Mucosa of rectum (tissue), 2 donors: ENCODE data around the gene CNTN6.

Experiments
- H3K27ac ChIP-seq, 2 donors: one replicate each; pipeline ENCODE4 v1.7.0; 2013; ENCODE audit warnings: inconsistent platforms in 2 of 2, low read depth in 2 of 2, low read length in 2 of 2
- H3K27me3 ChIP-seq, 2 donors: one replicate each; pipeline ENCODE4 v1.7.0; 2013; ENCODE audit warnings: low read length in 2 of 2; ENCODE audit not compliant: control insufficient read depth in 2 of 2, insufficient read depth in 2 of 2
- H3K36me3 ChIP-seq, 2 donors: one replicate each; pipeline ENCODE4 v1.7.0; 2013; ENCODE audit warnings: low read length in 2 of 2; ENCODE audit not compliant: control insufficient read depth in 2 of 2, insufficient read depth in 2 of 2
- H3K4me1 ChIP-seq, 2 donors: one replicate each; pipeline ENCODE4 v1.7.0; 2013; ENCODE audit warnings: low read length in 2 of 2, mild to moderate bottlenecking in 1 of 2; ENCODE audit not compliant: control insufficient read depth in 2 of 2, insufficient read depth in 2 of 2
- H3K4me3 ChIP-seq, 2 donors: one replicate each; pipeline ENCODE4 v1.7.0; 2013; ENCODE audit warnings: low read length in 2 of 2
- H3K9ac ChIP-seq, 2 donors: one replicate each; pipeline ENCODE4 v1.7.0; 2013; ENCODE audit warnings: low read length in 2 of 2, low read depth in 1 of 2, mild to moderate bottlenecking in 1 of 2
- H3K9me3 ChIP-seq, 2 donors: one replicate each; pipeline ENCODE4 v1.7.0; 2013; ENCODE audit warnings: low read length in 2 of 2; ENCODE audit not compliant: control insufficient read depth in 2 of 2
- donor health status: healthy.
- donor health status: Normal muscosa, but diverticular disease.

Gene CNTN6

DNA sequence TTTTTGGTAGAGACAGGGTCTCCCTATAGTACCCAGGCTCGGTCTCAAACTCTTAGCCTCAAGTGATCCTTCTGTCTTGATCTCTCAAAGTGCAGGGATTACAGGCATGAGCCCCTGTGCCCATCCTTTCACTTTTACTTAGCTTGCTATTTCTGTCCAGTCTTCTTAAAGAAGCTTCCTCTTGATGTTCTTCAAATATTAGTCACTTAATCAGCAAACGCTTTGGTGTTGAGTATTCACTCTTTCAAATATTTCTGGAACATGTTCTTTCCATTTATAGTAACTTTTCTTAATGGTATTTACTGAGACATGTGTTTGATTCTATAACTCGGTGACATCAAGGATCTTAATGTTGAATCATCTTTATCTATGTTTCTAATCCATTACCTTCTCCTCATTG lies 122.1 kb downstream of the CNTN6 start:
- H3K9me3 ChIP-seq, result no peaks in the 10 kb centered on the region
- no peak overlapping the region for H3K9ac ChIP-seq
- no peak overlapping the region for H3K27ac ChIP-seq
- H3K4me3 ChIP-seq, result no peak overlapping the region
- H3K4me1 ChIP-seq, result no peaks in the 10 kb centered on the region
- H3K36me3 ChIP-seq, result no peaks in the 10 kb centered on the region
- no peaks in the 10 kb centered on the region for H3K27me3 ChIP-seq

DNA sequence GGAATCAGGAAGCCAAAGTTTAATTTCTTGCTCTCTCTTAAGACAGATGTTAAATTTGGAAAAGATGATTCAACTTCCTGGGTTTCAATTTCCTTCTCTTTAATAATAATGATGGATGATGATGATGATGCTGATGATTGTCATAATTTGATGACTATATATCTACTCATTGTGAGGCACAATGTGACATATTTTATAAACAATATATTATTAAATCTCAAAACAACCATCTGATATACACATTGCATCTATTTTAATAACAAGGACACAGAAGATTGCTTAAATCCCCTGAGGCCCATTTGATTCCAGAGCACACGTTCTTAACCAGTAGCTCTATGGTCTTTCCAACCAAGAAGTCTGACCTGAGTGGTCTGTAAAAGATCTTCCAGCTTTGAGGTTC lies 124.0 kb downstream of the CNTN6 start:
- H3K9me3 ChIP-seq, result no peaks in the 10 kb centered on the region
- no peak overlapping the region for H3K4me3 ChIP-seq
- no peak overlapping the region for H3K27ac ChIP-seq
- no peaks in the 10 kb centered on the region for H3K36me3 ChIP-seq
- no peaks in the 10 kb centered on the region for H3K4me1 ChIP-seq
- no peak overlapping the region for H3K9ac ChIP-seq
- no peaks in the 10 kb centered on the region for H3K27me3 ChIP-seq

DNA sequence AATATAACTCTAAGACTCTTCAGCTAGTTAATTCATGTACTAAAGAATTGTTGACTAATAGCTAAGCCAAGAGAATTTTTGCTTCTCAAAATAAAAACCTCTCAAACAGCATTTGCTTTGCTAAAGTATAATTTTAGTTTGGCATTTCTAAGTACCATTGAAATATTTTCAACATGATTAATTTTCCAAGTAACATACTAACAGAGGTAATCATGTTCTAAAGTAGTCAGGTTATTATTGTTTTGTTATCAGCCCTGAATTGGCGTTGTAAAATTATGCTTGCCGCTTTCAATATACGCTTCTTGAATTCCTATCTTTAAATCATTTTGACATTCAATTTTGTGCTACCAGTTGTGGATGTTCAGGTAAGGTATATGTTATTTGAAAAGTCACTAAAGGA lies 134.3 kb downstream of the CNTN6 start:
- Histone ChIP-seq H3K36me3 (no peaks in the 10 kb centered on the region), H3K27ac (no peak overlapping the region), H3K4me3 (no peak overlapping the region), H3K27me3 (no peaks in the 10 kb centered on the region), H3K9me3 (no peaks in the 10 kb centered on the region), H3K4me1 (no peaks in the 10 kb centered on the region), H3K9ac (no peak overlapping the region)

DNA sequence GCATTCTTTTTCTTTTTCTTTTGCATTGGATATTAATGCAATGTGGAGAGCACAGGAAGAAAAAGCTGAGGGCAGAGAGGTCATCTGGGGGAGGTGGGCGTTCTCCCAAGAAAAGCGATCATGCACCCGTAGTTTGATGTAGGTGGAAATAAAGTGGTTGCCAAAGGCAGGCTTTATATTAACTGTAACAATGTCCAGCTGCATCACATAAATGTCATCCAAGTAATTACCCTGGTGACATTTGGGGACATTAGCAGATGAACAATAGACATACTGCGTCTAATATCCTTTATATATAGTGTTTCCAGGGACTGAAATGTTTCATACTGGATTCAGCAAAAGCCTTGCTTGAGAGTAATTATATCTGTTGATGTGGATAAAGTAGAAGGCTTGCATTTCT lies 135.5 kb downstream of the CNTN6 start:
- Histone ChIP-seq H3K4me1 (no peaks in the 10 kb centered on the region), H3K9me3 (no peaks in the 10 kb centered on the region), H3K27ac (no peak overlapping the region), H3K27me3 (no peaks in the 10 kb centered on the region), H3K36me3 (no peaks in the 10 kb centered on the region), H3K9ac (no peak overlapping the region), H3K4me3 (no peak overlapping the region)

DNA sequence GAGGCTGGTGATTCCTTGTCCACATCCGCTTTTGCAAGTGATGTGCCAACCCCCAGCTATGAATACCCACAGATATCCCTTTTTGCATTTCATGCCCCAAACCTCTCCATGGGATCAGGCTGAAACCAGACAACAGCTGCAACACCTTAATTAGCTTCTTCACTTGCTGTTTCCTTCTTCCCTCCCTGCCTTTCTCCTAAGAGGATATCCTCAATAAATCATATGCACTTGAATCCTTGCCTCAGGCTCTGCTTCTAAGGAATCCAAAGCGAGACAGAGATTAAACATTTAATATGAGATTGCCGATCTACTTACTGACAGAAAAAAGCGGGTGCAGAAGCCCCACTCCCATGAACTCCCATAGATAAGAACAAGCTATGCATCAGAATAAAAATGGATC lies 138.1 kb downstream of the CNTN6 start:
- no peaks in the 10 kb centered on the region for H3K9me3 ChIP-seq
- no peak overlapping the region for H3K9ac ChIP-seq
- no peaks in the 10 kb centered on the region for H3K4me1 ChIP-seq
- H3K4me3 ChIP-seq, result no peak overlapping the region
- no peak overlapping the region for H3K27ac ChIP-seq
- no peaks in the 10 kb centered on the region for H3K27me3 ChIP-seq
- no peaks in the 10 kb centered on the region for H3K36me3 ChIP-seq

DNA sequence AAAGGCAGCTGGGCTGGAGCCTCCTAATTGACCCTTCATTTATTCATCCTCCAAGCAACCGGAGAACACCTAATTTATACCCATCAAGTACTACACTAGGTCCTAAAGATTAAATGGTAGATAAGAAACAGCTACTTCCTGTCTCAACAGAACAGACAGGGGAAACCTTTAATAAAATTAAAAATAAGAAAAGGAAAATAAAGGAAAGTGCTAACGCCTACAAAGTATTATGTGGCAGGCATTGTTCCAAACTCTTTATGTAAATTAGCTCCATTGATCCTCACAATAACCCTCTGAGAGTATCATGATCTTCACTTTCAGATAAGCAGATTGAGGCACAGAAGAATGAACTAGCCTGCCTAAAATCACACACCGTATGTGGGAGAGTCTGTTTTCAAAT lies 139.5 kb downstream of the CNTN6 start:
- H3K4me3 ChIP-seq, result no peak overlapping the region
- H3K27ac ChIP-seq, result no peak overlapping the region
- no peaks in the 10 kb centered on the region for H3K36me3 ChIP-seq
- no peaks in the 10 kb centered on the region for H3K4me1 ChIP-seq
- no peaks in the 10 kb centered on the region for H3K27me3 ChIP-seq
- no peak overlapping the region for H3K9ac ChIP-seq
- no peaks in the 10 kb centered on the region for H3K9me3 ChIP-seq

DNA sequence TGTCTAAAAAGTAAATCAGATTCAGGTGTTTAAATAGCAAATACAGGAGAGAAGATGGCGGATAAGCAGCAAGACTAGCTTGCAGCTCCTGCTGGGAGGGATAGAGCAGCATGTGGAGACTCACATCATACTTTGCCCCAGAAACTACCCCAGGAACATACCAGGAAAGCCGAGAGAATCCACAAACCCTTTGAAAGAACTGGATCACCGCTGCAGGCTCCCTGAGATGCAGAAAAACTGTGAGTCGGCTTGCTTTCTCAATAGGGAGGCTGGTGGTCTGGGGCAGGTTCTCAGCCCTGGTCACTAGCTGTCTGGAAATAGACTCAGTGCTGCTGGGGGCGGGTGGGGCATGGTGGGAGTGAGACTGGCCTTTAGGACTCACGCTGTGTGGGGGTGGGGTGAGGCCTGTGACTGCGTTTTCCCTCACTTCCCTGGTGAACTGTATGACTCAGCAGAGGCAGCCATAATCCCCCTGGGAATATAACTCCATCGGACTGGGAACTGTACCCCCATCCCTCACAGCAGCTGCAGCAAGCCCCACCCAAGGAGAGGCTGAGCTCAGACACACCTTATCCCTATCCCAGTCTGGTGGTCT lies 142.8 kb downstream of the CNTN6 start:
- no peak overlapping the region for H3K27ac ChIP-seq
- H3K4me1 ChIP-seq, result no peaks in the 10 kb centered on the region
- H3K9me3 ChIP-seq, result no peaks in the 10 kb centered on the region
- no peak overlapping the region for H3K4me3 ChIP-seq
- H3K27me3 ChIP-seq, result no peaks in the 10 kb centered on the region
- no peaks in the 10 kb centered on the region for H3K36me3 ChIP-seq
- H3K9ac ChIP-seq, result no peak overlapping the region

DNA sequence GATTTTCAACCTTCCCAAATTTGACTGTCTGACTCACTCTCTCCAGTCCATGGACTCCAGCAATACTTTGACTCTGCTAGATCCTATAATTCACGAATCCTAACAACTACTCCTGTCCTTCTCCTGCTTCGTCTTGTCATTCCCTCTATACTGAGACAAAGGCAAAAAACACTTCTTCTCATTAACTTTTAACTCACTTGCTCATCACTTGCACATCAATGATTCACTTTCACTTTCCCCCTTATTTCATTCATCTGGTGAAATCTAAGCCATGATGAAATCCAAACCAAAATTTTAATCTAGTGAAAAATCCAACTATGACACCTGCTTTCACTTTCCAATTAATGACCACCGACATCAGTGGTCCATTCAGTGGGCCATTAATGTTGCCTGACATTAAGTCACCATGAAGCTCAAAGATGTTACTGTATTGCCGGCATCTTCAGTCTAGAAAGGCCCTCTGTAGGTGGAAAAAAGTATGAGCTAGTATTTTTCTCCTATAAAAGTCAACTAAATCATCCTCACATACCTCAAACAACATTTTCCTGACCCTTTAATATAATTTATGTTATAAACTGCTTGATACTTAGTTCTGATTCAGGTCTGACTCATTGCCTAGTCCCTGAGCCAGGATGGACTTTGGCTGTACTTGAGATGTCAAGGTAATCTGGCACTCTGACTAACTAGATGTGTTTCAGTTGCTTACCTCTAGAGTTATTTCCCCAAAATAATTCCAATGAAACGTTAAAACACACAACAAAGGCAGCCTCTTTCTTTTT lies 158.6 kb downstream of the CNTN6 start:
- Histone ChIP-seq H3K9ac (no peak overlapping the region), H3K9me3 (no peaks in the 10 kb centered on the region), H3K27ac (no peak overlapping the region), H3K27me3 (no peaks in the 10 kb centered on the region), H3K36me3 (no peaks in the 10 kb centered on the region), H3K4me3 (no peak overlapping the region), H3K4me1 (no peaks in the 10 kb centered on the region)

DNA sequence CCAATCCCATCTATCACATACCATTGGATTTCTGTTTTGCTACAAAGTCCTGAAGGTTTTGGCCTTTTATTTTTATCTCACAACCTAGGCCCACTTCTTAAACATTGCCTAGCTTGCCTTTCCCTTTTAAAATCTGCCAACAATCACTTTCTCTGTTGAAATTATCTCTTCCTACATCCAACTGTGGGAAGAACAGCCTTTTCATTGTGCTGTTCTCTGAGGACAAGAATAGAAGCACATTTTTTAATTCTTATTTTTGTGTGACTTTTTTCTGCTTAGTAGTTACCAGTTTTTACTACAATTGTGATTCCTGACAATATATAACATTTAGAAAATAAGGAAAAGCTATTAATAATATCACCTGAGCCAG lies 159.2 kb downstream of the CNTN6 start:
- H3K36me3 ChIP-seq, result no peaks in the 10 kb centered on the region
- no peaks in the 10 kb centered on the region for H3K9me3 ChIP-seq
- no peak overlapping the region for H3K4me3 ChIP-seq
- no peaks in the 10 kb centered on the region for H3K4me1 ChIP-seq
- no peak overlapping the region for H3K9ac ChIP-seq
- no peaks in the 10 kb centered on the region for H3K27me3 ChIP-seq
- H3K27ac ChIP-seq, result no peak overlapping the region

DNA sequence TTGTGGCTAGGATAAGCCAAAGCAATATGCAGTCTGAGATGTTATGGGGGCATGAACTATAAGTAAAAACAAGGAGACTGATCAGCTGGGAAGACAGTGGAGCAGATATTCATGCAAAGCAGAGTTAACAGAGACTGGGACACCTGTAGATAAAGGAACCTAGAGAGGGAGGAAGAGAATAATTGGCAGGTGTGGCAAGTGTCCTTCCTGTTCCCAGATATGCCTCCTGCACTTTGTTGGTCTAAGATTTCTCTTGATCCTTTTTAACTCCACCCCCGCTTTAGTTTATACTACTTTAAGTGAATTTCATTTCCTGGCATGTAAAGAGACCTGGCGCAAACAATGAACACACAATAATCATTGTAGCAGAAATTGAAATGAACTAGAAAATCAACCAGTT lies 169.4 kb downstream of the CNTN6 start:
- Histone ChIP-seq H3K4me3 (no peak overlapping the region), H3K36me3 (no peaks in the 10 kb centered on the region), H3K9ac (no peak overlapping the region), H3K27me3 (no peaks in the 10 kb centered on the region), H3K27ac (no peak overlapping the region), H3K4me1 (no peaks in the 10 kb centered on the region), H3K9me3 (no peaks in the 10 kb centered on the region)
